Fibroblast of skin of scalp (primary cell): ENCODE data around the gene TRAPPC11.

Experiments used
- DNase-seq: peaks from one replicate; pipeline ENCODE4 v3.0.0-alpha.2; 2013

The TRAPPC11 gene

DNA sequence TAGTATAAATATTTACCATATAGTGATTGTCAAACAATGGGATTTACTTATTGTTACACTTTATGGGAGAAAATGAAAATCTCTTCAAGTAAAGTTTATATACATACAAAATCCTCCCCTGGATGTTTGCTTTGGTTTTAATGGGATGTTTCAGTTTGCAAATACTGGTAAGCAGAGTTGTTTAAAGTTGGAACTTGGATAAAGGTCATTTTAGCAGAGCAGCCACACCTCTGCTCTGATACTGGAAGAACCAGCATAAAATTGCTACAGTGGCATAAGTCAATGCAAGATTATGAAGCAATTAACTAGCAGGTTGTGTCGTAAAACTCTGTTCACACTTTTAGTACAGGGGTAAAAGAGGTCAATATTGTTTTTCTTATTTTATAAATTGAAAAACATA is 101.2 kb downstream of the TRAPPC11 start:
- no peak for DNase-seq
